KBM-7 (cell line): ENCODE data around the gene ZNF385B.

Source experiments
- DNase-seq: peaks from one replicate; pipeline ENCODE4 v3.0.0-alpha.2; 2015
- in situ Hi-C: fragments of 300-500 bp; cut with MboI; formaldehyde crosslinking; loops from 2 replicates; pipeline ENCODE4 v1.14.3; 2020; ENCODE audit warnings: low sequenced_read_pairs, low pct_unique_long_range_greater_than_20kb, mixed read lengths

ZNF385B gene

GRCh38 chr2:179550214-179550613 lies 311.2 kb downstream of the ZNF385B start:
- in situ Hi-C loops, result no loop called here
- no peak for DNase-seq

DNA sequence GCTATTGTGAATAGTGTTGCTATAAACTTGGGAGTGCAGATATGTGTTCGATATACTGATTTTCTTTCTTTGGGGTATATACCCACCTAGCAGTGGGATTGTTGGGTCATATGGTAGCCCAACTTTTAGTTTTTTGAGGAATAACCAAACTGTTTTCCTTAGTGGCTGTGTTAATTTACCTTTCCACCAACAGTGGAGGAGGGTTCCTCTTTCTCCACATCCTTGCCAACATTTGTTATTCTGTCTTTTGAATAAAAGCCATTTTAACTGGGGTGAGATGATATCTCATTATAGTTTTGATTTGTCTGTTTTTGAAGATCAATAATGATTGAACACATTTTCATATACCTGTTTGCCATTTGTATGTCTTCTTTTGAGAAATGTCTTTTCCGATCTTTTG lies 314.8 kb downstream of the ZNF385B start:
- in situ Hi-C loops, result no loop called here
- DNase-seq, result no peak

DNA sequence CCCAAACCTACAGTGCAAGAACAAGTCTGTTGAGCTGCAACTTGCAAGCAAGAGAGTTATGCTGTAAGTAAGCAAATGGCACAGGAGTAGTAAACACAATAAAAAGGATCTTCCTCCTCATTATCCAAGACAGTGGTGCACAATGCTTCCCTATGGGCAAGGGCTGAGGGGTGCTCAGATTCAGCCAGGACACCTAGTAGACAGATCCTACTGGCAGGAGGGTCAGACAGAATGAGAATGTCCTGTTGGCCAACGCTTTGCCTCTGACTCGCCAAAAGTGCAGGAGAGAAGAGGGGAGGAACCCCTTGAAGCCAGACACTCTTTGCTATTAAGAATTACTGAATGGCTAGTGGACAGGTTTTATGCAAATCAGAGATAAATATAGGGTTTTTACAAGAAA lies 316.4 kb downstream of the ZNF385B start:
- DNase-seq, result no peak
- in situ Hi-C loops, result no loop called here

DNA sequence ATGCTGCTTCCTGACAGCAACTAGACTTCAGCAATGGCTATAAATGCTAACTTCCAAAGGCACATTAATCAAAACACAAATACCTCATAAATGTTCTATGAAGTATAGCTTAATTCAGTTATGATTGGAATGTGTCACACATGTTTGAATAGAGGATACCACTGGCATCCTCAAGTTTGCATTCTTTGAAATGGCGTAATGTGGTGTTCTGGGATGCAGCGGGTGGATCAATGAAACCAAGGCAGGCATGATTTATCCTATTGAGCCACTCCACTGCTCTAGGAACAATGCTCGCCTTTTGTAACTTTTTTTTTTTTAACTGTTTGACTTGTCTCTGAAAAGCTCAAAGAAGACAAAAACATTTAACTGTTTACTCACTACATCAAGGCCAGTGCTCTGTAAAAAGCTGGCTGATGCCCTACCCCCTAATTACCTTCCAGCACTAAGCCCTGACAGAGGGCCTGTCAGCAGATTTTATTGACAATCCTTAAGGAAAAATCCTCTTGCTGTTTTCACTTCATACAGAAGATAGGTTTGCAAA lies 318.0 kb downstream of the ZNF385B start:
- in situ Hi-C loops, result no loop called here
- no peak for DNase-seq

DNA sequence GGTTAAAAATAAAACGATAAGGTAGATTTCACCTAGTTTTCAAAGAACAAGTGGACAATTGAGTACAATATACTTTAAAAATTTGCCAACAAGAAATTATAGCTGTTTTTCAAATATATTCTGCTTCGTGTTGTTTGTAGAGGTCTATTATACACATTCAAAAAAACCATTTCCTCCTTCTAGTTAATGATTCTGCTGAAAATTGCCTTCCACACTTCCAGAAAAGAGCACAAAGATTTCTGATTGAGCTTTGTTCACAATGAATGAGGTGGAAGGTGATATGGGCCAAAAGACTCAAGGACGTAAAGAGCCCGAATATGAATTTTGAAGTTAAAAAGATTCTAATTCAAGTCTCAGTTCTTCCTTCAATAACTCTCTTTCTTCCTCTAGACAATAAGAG lies 319.8 kb downstream of the ZNF385B start:
- in situ Hi-C loops, result no loop called here
- DNase-seq, result no peak

GRCh38 chr2:179539124-179539511 lies 322.3 kb downstream of the ZNF385B start:
- in situ Hi-C loops, result no loop called here

GRCh38 chr2:179538406-179539123 lies 322.8 kb downstream of the ZNF385B start:
- in situ Hi-C loops, result no loop called here
- no peak for DNase-seq

More at GRCh38 chr2:179539124-179539511, 322.3 kb downstream of the ZNF385B start:
- no peak for DNase-seq

DNA sequence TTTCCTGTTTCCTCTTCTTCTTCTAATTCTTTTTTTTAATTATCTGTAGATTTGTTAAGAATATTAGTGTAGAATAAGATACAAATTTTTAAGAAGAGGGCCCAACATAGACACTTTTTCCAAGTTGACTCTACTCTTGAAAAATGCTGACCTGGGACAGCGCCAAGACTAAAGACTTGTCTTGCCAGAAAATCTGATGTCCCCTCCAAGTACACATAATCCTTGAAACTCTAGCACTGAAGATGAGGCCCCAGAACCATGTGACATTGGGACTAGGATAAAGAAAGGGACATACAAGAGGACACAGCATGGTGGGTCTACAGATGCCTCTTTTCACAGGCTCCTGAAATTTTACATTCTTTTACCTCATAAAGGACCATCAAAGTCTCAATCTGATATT lies 325.2 kb downstream of the ZNF385B start:
- in situ Hi-C loops, result no loop called here

DNA sequence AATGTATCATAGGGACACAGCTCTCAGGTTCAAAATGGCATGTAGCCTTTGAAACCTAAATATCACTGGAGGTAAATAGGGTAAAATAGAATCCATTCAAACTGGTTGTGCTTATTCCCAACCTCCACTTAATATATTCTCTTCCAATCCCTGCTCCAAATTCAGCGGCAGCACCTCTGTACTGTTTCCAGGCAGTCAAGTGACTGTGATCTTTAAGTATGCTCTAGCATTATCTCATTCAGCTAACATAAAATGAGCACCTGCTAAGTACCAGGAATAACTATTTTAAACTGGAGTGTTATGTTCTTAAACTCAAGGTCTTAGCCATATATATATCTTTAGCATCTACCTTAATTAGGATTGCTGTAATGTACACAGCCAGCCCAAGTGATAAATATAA lies 327.5 kb downstream of the ZNF385B start:
- DNase-seq, result no peak
- in situ Hi-C loops, result no loop called here

More for the DNA sequence above, 325.2 kb downstream of the ZNF385B start:
- DNase-seq, result no peak

DNA sequence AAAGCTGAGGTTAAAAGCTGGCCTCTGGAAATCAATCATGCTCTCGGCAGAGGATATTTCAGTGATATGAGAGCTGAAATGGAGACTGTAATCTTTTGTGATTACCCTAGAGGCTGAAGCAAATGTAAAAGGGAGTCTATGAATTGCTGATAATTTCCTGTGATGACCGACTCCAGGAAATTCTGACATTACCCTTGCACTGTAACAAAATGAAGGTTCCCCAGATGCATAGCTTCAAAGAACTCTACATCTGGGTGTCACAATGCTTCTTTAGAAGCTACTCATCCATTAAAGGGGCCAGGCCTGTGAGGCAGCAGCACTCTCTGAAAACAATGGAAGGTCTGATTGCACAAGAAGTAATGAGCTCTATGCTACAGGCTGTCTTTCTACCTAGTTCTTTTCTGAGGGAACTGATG lies 328.5 kb downstream of the ZNF385B start:
- in situ Hi-C loops, result no loop called here
- no peak for DNase-seq

DNA sequence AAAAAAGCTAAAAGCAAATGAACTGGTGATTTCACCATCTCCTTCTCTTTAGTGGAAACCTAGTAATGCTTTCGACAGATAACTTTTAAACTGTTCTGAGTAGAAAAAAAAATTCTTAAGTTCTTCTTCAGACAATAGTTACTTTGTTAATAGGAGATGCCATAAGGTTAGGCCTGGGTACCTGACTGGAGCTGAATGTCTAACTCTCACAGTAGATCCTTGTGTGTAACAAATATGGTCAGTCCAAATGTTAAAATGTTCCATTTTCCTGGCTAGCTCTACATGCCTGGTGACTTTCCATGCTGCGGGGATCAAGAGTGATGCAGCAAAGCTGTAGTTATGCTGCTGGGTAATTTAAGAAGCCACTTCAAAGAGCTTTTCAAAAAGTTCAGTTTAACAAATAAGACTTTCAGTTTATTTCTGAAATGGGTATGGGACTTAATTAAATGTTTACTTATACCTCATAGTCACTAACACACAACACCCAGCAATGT lies 332.8 kb downstream of the ZNF385B start:
- DNase-seq, result no peak
- in situ Hi-C loops, result no loop called here

- in situ Hi-C loops, result no loop called here
- no peak for DNase-seq
Measured at GRCh38 chr2:179525340-179525739, 336.1 kb downstream of the ZNF385B start.

GRCh38 chr2:179524809-179525339 lies 336.5 kb downstream of the ZNF385B start:
- no peak for DNase-seq
- in situ Hi-C loops, result no loop called here

- in situ Hi-C loops, result no loop called here
- DNase-seq, result no peak
Measured at GRCh38 chr2:179521944-179522343, 339.5 kb downstream of the ZNF385B start.

GRCh38 chr2:179518830-179519229 lies 342.6 kb downstream of the ZNF385B start:
- in situ Hi-C loops, result no loop called here
- DNase-seq, result no peak

GRCh38 chr2:179513181-179513580 lies 348.2 kb downstream of the ZNF385B start:
- DNase-seq, result no peak
- in situ Hi-C loops, result no loop called here

DNA sequence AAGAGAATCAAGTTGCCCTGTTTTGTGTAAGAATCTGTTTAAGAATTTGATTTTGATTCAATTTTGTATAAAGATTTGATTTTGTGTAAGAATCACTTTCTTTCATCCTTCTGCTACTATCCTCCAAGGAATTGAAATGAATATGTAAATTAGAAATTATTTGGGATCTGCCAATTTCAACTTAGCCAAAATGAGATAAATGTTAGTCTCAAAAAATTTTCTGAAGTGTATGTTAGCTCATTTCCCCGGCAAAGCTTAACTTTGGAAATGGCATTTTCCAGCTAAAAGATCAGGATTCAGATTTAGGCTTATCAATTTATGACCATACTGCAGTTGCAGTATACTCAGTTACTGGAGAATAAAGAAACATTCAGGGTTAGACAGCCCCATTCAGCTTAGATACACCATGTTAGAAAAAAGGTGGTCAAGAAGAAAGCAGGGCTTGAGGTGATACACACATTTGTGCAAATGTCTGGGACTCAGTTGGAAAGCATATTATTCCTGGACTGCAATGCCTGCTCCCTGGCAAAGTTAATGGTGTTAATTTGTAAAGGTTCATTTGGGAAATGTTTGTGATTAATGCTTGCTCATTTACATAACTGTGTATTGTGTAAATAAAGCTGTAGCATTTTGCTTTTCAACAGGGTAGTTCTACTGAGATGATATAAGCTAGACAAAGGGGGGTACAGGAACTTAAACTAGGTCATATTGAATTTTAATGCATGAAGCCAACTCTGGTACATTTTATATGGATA lies 349.0 kb downstream of the ZNF385B start:
- in situ Hi-C loops, result no loop called here
- no peak for DNase-seq

GRCh38 chr2:179511105-179511789 lies 350.2 kb downstream of the ZNF385B start:
- DNase-seq, result no peak
- in situ Hi-C loops, result no loop called here

- in situ Hi-C loops, result no loop called here
- DNase-seq, result no peak
Measured at GRCh38 chr2:179495315-179495714, 366.1 kb downstream of the ZNF385B start.
